Measurements from ENCODE around the gene TUFM.
"Not testable (repeated sequence)": the region's sequence is repeated elsewhere in the genome, so short reads cannot be mapped to it uniquely, and the experiment has no call there.

Gene TUFM

GRCh38 chr16:28875134-28876018 lies 29.2 kb upstream of the TUFM start:
- DNase-seq: no peak

- DNase-seq: no peak
Observed at GRCh38 chr16:28874406-28874805, 28.3 kb upstream of the TUFM start.

DNA sequence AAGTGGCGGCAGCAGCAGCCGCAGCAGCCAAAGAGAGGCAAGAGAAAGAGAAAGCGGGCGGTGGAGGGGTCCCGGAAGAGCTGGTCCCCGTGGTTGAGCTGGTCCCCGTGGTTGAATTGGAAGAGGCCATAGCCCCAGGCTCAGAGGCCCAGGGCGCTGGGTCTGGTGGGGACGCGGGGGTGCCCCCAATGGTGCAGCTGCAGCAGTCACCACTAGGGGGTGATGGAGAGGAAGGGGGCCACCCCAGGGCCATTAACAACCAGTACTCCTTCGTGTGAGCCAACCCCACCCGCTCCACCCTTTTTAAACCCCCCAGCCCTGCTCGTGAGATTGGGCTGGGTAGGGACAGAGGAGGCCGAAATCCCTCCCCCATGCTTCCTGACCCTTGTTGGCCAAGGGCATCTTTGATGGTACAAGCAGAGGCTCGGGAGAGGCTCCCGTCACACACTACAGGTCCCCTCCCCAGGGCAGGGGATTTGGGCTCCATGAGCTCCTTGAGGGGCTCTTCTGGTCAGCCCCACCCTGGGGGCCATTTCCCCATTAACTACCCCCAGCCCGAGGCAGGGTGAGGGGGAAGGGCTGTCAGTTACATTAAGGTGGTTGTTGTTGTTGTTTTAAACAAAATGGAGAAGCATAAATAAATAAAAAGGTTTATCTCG lies 27.5 kb upstream of the TUFM start:
- no peak for DNase-seq

GRCh38 chr16:28872952-28873351 lies 26.8 kb upstream of the TUFM start:
- no peak for DNase-seq

- no peak for DNase-seq
Observed at GRCh38 chr16:28869201-28869600, 23.1 kb upstream of the TUFM start.

- not testable (repeated sequence) for DNase-seq
Observed at GRCh38 chr16:28867646-28868045, 21.5 kb upstream of the TUFM start.

- no peak for DNase-seq
Observed at GRCh38 chr16:28867241-28867640, 21.1 kb upstream of the TUFM start.

GRCh38 chr16:28866454-28866804 lies 20.3 kb upstream of the TUFM start:
- no peak for DNase-seq

- no peak for DNase-seq
Observed at GRCh38 chr16:28865722-28866453, 19.7 kb upstream of the TUFM start.

- DNase-seq: no peak
Observed at GRCh38 chr16:28865001-28865688, 19.0 kb upstream of the TUFM start.

- no peak for DNase-seq
Observed at GRCh38 chr16:28863929-28864793, 18.0 kb upstream of the TUFM start.

- no peak for DNase-seq
Observed at GRCh38 chr16:28859326-28859725, 13.2 kb upstream of the TUFM start.

DNA sequence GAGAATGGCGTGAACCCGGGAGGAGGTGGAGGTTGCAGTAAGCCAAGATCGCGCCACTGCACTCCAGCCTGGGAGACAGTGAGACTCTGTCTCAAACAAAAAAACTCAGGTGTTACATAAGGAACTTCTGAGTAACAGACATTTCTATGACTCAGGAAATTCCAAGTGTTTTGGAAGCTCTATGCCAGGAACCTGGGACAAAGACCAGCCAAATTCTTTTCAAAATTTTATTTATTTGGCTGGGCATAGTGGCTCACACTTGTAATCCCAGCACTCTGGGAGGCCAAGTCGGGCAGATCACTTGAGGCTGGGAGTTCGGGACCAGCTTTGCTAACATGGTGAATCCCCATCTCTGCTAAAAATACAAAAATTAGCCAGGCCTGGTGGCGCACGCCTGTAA lies 12.3 kb upstream of the TUFM start:
- no peak for DNase-seq

- no peak for DNase-seq
Observed at GRCh38 chr16:28846933-28847273, 755 bp upstream of the TUFM start.

- no peak for DNase-seq
Observed at GRCh38 chr16:28845761-28846079, 428 bp downstream of the TUFM start.

DNA sequence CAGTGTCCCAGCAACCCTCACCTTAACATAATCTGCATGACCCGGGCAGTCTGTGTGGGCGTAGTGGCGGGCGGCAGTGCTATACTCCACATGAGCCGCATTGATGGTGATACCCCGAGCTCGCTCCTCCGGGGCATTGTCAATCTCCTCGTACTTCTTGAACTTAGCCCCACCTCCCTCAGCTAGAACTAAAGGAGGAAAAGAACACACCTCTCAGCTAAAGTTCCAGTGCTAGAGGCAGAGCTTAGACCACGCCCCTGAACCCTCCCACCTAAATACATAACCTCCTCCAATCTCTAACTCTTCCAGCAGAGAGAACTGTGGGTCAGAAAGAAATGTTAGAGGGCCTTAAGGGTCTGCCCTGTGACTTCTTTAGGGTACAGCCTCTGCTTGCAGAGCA lies 855 bp downstream of the TUFM start:
- no peak for DNase-seq

GRCh38 chr16:28844226-28844885 lies 1.8 kb downstream of the TUFM start:
- no peak for DNase-seq

GRCh38 chr16:28843766-28844165 lies 2.4 kb downstream of the TUFM start:
- no peak for DNase-seq

DNA sequence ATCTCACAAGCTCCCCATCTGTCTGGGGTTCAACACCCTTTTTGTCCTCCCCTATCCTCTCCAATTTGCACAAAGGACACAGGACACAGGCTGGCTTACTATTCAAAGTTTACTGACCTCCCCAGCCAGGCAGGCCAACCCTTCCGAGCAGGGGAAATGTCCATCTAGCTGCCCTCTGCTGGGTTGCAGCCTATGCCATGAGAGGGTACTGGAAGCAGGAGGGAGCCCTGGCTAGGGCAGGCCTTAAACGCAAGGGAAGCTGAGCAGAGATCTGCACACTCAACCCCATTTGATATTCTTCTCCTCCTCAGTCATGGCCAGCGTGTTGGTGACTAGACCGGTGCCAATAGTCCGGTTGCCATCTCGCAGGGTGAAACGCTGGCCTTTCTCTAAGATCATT lies 3.5 kb downstream of the TUFM start:
- no peak for DNase-seq

GRCh38 chr16:28839899-28840298 lies 6.2 kb downstream of the TUFM start:
- DNase-seq: no peak

DNA sequence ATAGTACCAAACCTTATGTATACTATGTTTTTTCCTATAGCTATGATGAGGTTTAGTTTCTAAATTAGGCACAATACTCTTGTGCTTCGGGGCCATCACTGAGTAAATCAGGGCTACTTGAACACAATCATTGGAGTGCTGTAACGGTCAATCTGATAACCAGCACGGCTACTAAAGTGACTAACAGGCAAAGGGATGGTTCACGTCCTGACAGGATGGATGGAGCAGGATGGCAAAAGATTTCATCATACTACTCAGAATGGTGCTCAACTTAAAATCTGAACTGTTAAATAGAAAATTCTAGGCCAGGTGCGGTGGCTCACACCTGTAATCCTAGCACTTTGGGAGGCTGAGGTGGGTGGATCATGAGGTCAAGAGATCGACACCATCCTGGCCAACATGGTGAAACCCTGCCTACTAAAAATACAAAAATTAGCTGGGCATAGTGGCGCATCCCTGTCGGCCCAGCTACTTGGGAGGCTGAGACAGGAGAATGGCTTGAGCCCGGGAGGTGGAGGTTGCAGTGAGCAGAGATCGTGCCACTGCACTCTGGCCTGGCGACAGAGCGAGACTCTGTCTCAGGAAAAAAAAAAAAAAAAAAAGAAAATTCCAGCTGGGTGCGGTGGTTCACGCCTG lies 7.0 kb downstream of the TUFM start:
- DNase-seq: no peak

DNA sequence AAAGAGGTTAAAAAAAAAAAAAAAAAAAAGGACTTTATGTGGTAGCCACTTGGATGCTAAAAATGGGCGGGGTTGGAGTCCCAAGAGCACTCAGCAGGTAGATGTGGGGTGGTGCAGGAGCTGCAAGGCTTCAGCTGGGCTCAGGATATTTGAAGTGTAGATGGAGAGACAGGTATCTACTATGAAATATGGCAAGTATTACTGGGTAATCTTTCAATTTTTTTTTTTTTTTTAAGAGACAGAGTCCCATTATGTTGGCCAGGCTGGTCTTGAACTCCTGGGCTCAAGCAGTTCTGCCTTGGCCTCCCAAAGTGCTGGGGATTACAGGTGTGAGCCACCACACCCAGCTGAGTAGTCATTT lies 7.6 kb downstream of the TUFM start:
- no peak for DNase-seq

All from amniotic stem cell (primary cell).